ENCODE data around the gene KIAA1671.

The KIAA1671 gene

GRCh38 chr22:25068707-25069106 lies 116.2 kb downstream of the KIAA1671 start:
- TF ChIP-seq REST (IDR thresholded peaks at IDR 0.05; ENCODE audit: insufficient read depth in 1 of 2, low read depth in 2 of 2, low read length in 2 of 2) (no peak), TAF1 (IDR thresholded peaks at IDR 0.05; ENCODE audit: borderline replicate concordance, insufficient read depth, low read length) (no peak), POLR2AphosphoS5 (IDR thresholded peaks at IDR 0.05; ENCODE audit: low read depth, low read length) (no peak), FOXP2 (optimal IDR thresholded peaks at IDR 0.05; ENCODE audit: borderline replicate concordance, extremely low read depth, extremely low read length, insufficient read depth) (no peak), SIN3A (IDR thresholded peaks at IDR 0.05; ENCODE audit: borderline replicate concordance, insufficient read depth, low read length) (no peak)

GRCh38 chr22:25069426-25069757 lies 116.9 kb downstream of the KIAA1671 start:
- TF ChIP-seq POLR2AphosphoS5 (IDR thresholded peaks at IDR 0.05; ENCODE audit: low read depth, low read length), result no peak
- TF ChIP-seq SIN3A (IDR thresholded peaks at IDR 0.05; ENCODE audit: borderline replicate concordance, insufficient read depth, low read length), result no peak
- no peak for TF ChIP-seq TAF1 (IDR thresholded peaks at IDR 0.05; ENCODE audit: borderline replicate concordance, insufficient read depth, low read length)
- TF ChIP-seq FOXP2 (optimal IDR thresholded peaks at IDR 0.05; ENCODE audit: borderline replicate concordance, extremely low read depth, extremely low read length, insufficient read depth), result no peak
- no peak for TF ChIP-seq REST (IDR thresholded peaks at IDR 0.05; ENCODE audit: insufficient read depth in 1 of 2, low read depth in 2 of 2, low read length in 2 of 2)

- no peak for TF ChIP-seq POLR2AphosphoS5 (IDR thresholded peaks at IDR 0.05; ENCODE audit: low read depth, low read length)
- no peak for TF ChIP-seq TAF1 (IDR thresholded peaks at IDR 0.05; ENCODE audit: borderline replicate concordance, insufficient read depth, low read length)
- TF ChIP-seq SIN3A (IDR thresholded peaks at IDR 0.05; ENCODE audit: borderline replicate concordance, insufficient read depth, low read length), result no peak
- TF ChIP-seq REST (IDR thresholded peaks at IDR 0.05; ENCODE audit: insufficient read depth in 1 of 2, low read depth in 2 of 2, low read length in 2 of 2), result no peak
- no peak for TF ChIP-seq FOXP2 (optimal IDR thresholded peaks at IDR 0.05; ENCODE audit: borderline replicate concordance, extremely low read depth, extremely low read length, insufficient read depth)
Observed at GRCh38 chr22:25069758-25070481, 117.4 kb downstream of the KIAA1671 start.

- TF ChIP-seq SIN3A (IDR thresholded peaks at IDR 0.05; ENCODE audit: borderline replicate concordance, insufficient read depth, low read length) (no peak), TAF1 (IDR thresholded peaks at IDR 0.05; ENCODE audit: borderline replicate concordance, insufficient read depth, low read length) (no peak), REST (IDR thresholded peaks at IDR 0.05; ENCODE audit: insufficient read depth in 1 of 2, low read depth in 2 of 2, low read length in 2 of 2) (no peak), FOXP2 (optimal IDR thresholded peaks at IDR 0.05; ENCODE audit: borderline replicate concordance, extremely low read depth, extremely low read length, insufficient read depth) (no peak), POLR2AphosphoS5 (IDR thresholded peaks at IDR 0.05; ENCODE audit: low read depth, low read length) (no peak)
Observed at GRCh38 chr22:25070956-25071355, 118.4 kb downstream of the KIAA1671 start.

All from PFSK-1 (cell line).